H1 (cell line): ENCODE results near the gene MOK. TPM values are rescaled to one million over a fixed set of nuclear protein-coding genes. Genes with fewer than 3 reads are reported as not detected.

Experiments used
- CBX5 ChIP-seq: fragments of 300-800, 300-1000 bp; sonication (generic); IDR thresholded peaks from 2 replicates; pipeline ENCODE4 v1.7.1; 2016; ENCODE audit warnings: antibody characterized with exemption, low read length, low read depth
- CHD7 ChIP-seq: fragments of 300-600 bp; sonication (generic); IDR thresholded peaks from 2 replicates; pipeline ENCODE4 v1.7.1; 2012; ENCODE audit warnings: low read length, moderate library complexity, mild to moderate bottlenecking, inconsistent platforms; ENCODE audit not compliant: insufficient replicate concordance
- CREB1 ChIP-seq: IDR thresholded peaks from 2 replicates; pipeline ENCODE4 v1.6.1; 2012; ENCODE audit warnings: inconsistent platforms
- GTF2F1 ChIP-seq: IDR thresholded peaks from 2 replicates; pipeline ENCODE4 v1.6.1; 2012; ENCODE audit warnings: low read depth, low read length, improper control_type of control experiment, borderline replicate concordance
- JUN ChIP-seq: IDR thresholded peaks from 2 replicates; pipeline ENCODE4 v1.6.1; 2011; ENCODE audit warnings: low read depth, mild to moderate bottlenecking, improper control_type of control experiment, low read length
- KDM4A ChIP-seq: IDR thresholded peaks from one replicate; pipeline ENCODE4 v1.7.1; 2012; ENCODE audit warnings: low read depth, mild to moderate bottlenecking, moderate library complexity, low read length, inconsistent platforms; ENCODE audit not compliant: severe bottlenecking
- RFX5 ChIP-seq: IDR thresholded peaks from 2 replicates; pipeline ENCODE4 v1.6.1; 2011; ENCODE audit warnings: low read depth, low read length, improper control_type of control experiment, borderline replicate concordance
- RNF2 ChIP-seq: fragments of 200-900, 300-1000 bp; sonication (generic); IDR thresholded peaks from 2 replicates; pipeline ENCODE4 v1.7.1; 2016; ENCODE audit warnings: borderline replicate concordance, low read depth, mild to moderate bottlenecking, antibody characterized with exemption, low read length; ENCODE audit not compliant: poor library complexity, severe bottlenecking; ENCODE audit errors: missing control alignments
- SIX5 ChIP-seq: IDR thresholded peaks from 2 replicates; pipeline ENCODE4 v1.6.1; 2011; ENCODE audit warnings: mild to moderate bottlenecking, low read depth, low read length
- SP4 ChIP-seq: IDR thresholded peaks from 2 replicates; pipeline ENCODE4 v1.6.1; 2012; ENCODE audit warnings: low read length, inconsistent platforms
- ZNF274 ChIP-seq: IDR thresholded peaks from 2 replicates; pipeline ENCODE4 v1.7.0; 2012; ENCODE audit warnings: low read length, borderline replicate concordance; ENCODE audit errors: extremely low read depth
- polyA plus RNA-seq, 7 experiments: library from polyadenylated mRNA; depleted of rRNA in 3 of 7; stranded (reverse) in 5 of 7; unstranded in 2 of 7; fragments of >200 nt in 5 of 7; fragments of 200-250 nt in 2 of 7; gene quantifications; 1 replicate in 5 of 7; 2 replicates in 1 of 7; 4 replicates in 1 of 7; pipeline versions ENCODE4 v1.2.1 to v1.2.3, GENCODE V29; 2011 to 2013; ENCODE audit warnings: missing spikeins in 2 of 7, mixed read lengths in 2 of 7
- total RNA-seq: library from RNA; stranded (reverse); fragmentation: NEBNext Ultra II Directional; extraction: Animal tissue kit (Norgen Biotek cat#: 25700); gene quantifications from 2 replicates; pipeline ENCODE4 v1.2.1, GENCODE V29; 2021
- TF ChIP-seq, protein P1 (sequence below): IDR thresholded peaks from 2 replicates; pipeline ENCODE4 v1.6.1; 2012; ENCODE audit warnings: inconsistent platforms

The MOK gene
- total and polyA plus RNA-seq, 2 of the 8 experiments (the other 6 are each of a cell fraction or from before 2014, with no cell fraction given) = 2.1 to 2.5 TPM

GRCh38 chr14:102212356-102212755, 92.6 kb downstream of the MOK start (continued):
- TF ChIP-seq CHD7 (no peak), RFX5 (no peak), KDM4A (no peak), CBX5 (no peak), ZNF274 (no peak), RNF2 (no peak), SP4 (no peak), GTF2F1 (no peak), CREB1 (no peak), SIX5 (no peak), JUN (no peak)
- TF ChIP-seq, protein P1, sequence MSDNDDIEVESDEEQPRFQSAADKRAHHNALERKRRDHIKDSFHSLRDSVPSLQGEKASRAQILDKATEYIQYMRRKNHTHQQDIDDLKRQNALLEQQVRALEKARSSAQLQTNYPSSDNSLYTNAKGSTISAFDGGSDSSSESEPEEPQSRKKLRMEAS = no peak
